PFSK-1 (cell line): ENCODE data around the gene HIGD2A.

ENCODE experiments used
- POLR2AphosphoS5 ChIP-seq: IDR thresholded peaks from 2 replicates; pipeline ENCODE4 v1.6.1; 2012; ENCODE audit warnings: low read depth, mild to moderate bottlenecking, control low read depth, low read length, moderate library complexity
- TF ChIP-seq, protein P1 (sequence below), 2 experiments: IDR thresholded peaks; 2 replicates each; pipeline versions ENCODE4 v1.6.1 to v1.8.0; 2011 to 2012; ENCODE audit warnings: low read depth in 2 of 2, low read length in 2 of 2, control low read depth in 1 of 2, inconsistent platforms in 1 of 2, mild to moderate bottlenecking in 1 of 2, moderate library complexity in 1 of 2; ENCODE audit not compliant: insufficient read depth in 1 of 2

DNA sequence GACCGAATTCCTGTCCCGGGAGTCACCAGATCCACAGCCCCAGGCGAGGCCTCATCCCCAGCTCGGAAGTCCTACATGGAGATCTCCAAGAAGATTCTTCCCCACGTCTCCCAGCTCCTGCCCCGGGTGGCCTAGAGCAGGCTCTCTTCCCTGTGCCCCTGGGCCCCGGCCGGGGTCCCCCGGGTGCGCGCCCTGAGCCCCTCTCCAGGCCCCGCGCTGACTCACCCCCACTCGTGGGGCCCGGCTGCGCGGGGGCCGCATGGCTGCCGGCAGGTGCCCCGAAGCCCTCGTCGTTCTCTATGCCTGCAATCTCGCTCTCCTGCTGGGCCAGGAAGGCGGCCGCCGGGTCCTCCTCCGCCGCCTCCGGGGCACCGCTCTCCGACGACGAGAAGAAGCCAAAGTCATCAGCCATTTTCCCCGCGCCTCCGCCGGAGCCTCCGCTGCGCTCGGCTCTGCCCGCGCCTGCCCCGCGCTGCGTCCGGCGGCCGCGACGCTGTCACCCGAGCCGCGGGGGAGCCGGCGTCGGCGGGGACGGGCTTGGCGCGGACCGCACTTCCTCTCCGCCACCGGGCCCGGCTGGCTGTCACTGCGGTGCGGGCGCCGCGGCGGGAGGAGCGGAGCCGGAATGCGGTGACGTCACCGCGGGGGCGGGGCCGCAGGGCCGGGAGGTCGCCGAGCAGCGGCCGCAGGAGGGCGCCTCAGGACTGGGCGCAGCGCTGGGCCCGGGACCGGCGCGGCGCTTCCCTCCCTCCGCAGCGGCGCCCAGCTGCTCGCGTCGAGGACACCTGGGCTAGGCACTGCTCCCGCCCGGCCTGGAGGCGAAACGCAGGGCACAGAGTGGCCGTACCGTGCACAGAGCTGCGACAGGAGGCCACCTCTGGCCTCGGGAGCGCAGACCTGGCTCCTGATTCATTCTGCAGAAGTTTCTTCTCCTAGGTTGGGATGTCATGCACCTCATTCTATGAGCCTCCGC is 27.7 kb downstream of the HIGD2A start, which contains the start of gene CLTB:
- TF ChIP-seq, protein P1, sequence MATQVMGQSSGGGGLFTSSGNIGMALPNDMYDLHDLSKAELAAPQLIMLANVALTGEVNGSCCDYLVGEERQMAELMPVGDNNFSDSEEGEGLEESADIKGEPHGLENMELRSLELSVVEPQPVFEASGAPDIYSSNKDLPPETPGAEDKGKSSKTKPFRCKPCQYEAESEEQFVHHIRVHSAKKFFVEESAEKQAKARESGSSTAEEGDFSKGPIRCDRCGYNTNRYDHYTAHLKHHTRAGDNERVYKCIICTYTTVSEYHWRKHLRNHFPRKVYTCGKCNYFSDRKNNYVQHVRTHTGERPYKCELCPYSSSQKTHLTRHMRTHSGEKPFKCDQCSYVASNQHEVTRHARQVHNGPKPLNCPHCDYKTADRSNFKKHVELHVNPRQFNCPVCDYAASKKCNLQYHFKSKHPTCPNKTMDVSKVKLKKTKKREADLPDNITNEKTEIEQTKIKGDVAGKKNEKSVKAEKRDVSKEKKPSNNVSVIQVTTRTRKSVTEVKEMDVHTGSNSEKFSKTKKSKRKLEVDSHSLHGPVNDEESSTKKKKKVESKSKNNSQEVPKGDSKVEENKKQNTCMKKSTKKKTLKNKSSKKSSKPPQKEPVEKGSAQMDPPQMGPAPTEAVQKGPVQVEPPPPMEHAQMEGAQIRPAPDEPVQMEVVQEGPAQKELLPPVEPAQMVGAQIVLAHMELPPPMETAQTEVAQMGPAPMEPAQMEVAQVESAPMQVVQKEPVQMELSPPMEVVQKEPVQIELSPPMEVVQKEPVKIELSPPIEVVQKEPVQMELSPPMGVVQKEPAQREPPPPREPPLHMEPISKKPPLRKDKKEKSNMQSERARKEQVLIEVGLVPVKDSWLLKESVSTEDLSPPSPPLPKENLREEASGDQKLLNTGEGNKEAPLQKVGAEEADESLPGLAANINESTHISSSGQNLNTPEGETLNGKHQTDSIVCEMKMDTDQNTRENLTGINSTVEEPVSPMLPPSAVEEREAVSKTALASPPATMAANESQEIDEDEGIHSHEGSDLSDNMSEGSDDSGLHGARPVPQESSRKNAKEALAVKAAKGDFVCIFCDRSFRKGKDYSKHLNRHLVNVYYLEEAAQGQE (IDR thresholded peaks at IDR 0.05; ENCODE audit: insufficient read depth in 1 of 2, low read depth in 2 of 2, low read length in 2 of 2), result no peak
- TF ChIP-seq POLR2AphosphoS5, result no peak
